Adrenal gland (tissue), 5 donors: Measurements from ENCODE around the gene SPDYC.

Experiments
- POLR2A ChIP-seq, 2 donors: fragments of 450-650 bp; IDR thresholded peaks; one replicate each; pipeline ENCODE4 v1.6.1; 2017; ENCODE audit warnings: antibody characterized with exemption in 2 of 2, mild to moderate bottlenecking in 2 of 2, moderate library complexity in 1 of 2
- TF ChIP-seq, protein P1 (sequence below), 6 experiments: fragments of 450-650 bp in 4 of 6; fragments of 200-600 bp in 2 of 6; sonication (generic) in 1 of 6; IDR thresholded peaks; 1 replicate in 5 of 6; 2 replicates in 1 of 6; pipeline versions ENCODE4 v1.5.1 to v1.8.0; 2016 to 2021; ENCODE audit warnings: antibody characterized with exemption in 6 of 6, mild to moderate bottlenecking in 2 of 6, moderate library complexity in 1 of 6
- donor health status: DM: no; HTN: no; CAD: no.

DNA sequence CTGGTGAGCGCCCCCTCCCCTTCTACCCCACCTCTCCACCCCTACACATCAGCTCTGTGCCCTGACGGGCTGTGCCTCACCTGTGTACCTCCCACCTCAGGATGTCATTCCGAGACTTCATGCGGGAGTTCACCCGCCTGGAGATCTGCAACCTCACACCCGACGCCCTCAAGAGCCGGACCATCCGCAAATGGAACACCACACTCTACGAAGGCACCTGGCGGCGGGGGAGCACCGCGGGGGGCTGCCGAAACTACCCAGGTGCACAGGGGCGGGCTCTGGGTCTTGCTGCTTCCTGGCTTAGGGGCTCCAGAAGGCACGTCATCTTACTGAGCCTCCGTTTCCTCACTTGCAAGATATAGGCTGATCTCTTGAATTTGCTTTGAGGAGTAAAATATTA lies 18.5 kb downstream of the SPDYC start:
- TF ChIP-seq, protein P1, sequence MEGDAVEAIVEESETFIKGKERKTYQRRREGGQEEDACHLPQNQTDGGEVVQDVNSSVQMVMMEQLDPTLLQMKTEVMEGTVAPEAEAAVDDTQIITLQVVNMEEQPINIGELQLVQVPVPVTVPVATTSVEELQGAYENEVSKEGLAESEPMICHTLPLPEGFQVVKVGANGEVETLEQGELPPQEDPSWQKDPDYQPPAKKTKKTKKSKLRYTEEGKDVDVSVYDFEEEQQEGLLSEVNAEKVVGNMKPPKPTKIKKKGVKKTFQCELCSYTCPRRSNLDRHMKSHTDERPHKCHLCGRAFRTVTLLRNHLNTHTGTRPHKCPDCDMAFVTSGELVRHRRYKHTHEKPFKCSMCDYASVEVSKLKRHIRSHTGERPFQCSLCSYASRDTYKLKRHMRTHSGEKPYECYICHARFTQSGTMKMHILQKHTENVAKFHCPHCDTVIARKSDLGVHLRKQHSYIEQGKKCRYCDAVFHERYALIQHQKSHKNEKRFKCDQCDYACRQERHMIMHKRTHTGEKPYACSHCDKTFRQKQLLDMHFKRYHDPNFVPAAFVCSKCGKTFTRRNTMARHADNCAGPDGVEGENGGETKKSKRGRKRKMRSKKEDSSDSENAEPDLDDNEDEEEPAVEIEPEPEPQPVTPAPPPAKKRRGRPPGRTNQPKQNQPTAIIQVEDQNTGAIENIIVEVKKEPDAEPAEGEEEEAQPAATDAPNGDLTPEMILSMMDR (IDR thresholded peaks at IDR 0.05) = no peak
- TF ChIP-seq POLR2A (IDR thresholded peaks at IDR 0.05) = no peak
